ENCODE measurements around the gene TBC1D16. TPM values are rescaled to one million over a fixed set of nuclear protein-coding genes. Genes with fewer than 3 reads are reported as not detected.
A peak's percentile ranks its signal among the peaks of the same experiment; 100 is the strongest.

The TBC1D16 gene
- total RNA-seq, 2 donors from 2014 or later = 45.9 to 52.1 TPM

- H3K4me1 ChIP-seq (ENCODE audit: control insufficient read depth in 1 of 2, low read depth in 2 of 2) = peaks cover 33 to 60% of the 10 kb centered on the region in 2 donors
These were observed 4.8 kb downstream of the TBC1D16 start for GRCh38 chr17:80030730-80031410.

DNA sequence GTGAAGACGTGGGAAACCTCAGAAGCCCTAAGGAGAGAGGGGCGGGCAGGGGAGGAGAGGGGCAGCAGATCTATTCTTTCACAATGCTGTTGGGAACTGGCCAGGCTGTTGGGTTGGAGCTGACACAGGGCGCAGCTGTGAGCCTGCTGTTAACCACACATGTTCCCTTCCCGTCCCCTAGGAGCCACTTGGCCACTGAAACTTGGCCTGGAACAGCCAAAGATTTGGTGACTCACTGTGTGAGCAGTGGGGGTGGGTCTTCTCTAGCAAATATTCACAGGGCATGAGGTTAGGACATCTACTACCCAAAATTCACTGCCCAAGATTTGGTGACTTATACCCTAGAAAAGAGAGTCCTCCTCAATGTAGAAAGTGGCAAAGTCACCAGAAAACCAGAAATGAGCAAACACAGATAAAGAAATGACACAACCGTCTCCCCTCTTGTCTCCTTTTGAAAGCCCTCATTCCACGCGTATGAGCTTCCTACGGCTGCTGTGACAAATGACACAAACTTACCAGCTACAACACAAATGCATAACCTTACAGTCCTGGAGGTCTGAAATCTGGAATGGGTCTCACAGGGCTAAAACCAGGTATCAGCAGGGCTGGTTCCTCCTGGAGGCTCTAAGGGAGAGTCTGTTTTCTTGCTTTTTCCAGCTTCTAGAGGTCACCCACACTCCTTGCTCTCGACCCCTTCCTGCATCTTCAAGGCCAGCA lies 6.3 kb downstream of the TBC1D16 start:
- TF ChIP-seq, protein P1, sequence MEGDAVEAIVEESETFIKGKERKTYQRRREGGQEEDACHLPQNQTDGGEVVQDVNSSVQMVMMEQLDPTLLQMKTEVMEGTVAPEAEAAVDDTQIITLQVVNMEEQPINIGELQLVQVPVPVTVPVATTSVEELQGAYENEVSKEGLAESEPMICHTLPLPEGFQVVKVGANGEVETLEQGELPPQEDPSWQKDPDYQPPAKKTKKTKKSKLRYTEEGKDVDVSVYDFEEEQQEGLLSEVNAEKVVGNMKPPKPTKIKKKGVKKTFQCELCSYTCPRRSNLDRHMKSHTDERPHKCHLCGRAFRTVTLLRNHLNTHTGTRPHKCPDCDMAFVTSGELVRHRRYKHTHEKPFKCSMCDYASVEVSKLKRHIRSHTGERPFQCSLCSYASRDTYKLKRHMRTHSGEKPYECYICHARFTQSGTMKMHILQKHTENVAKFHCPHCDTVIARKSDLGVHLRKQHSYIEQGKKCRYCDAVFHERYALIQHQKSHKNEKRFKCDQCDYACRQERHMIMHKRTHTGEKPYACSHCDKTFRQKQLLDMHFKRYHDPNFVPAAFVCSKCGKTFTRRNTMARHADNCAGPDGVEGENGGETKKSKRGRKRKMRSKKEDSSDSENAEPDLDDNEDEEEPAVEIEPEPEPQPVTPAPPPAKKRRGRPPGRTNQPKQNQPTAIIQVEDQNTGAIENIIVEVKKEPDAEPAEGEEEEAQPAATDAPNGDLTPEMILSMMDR (IDR thresholded peaks at IDR 0.05) = no peak
- Histone ChIP-seq H3K36me3 (no peaks in the 10 kb centered on the region), H3K27ac (peak overlapping the region; percentile 66 to 73), H3K4me3 (peak overlapping the region; percentile 57), H3K27me3 (replicated peaks; ENCODE audit: insufficient read depth) (no peaks in the 10 kb centered on the region), H3K9me3 (no peaks in the 10 kb centered on the region), H3K4me1 (ENCODE audit: control insufficient read depth in 1 of 2, low read depth in 2 of 2) (peaks cover 33 to 56% of the 10 kb centered on the region in 2 donors)
- ATAC-seq (ENCODE audit: insufficient number of reproducible peaks, low FRiP score, low read depth) (peak; percentile 80), DNase-seq (ENCODE audit: low spot score) (peak; percentile 71)

More at GRCh38 chr17:80030730-80031410, 4.8 kb downstream of the TBC1D16 start:
- ATAC-seq (ENCODE audit: insufficient number of reproducible peaks, low FRiP score, low read depth) (no peak), DNase-seq (ENCODE audit: low spot score) (no peak)
- TF ChIP-seq, protein P1 (IDR thresholded peaks at IDR 0.05) = no peak
- no peak overlapping the region for H3K27ac ChIP-seq
- H3K4me3 ChIP-seq = no peak overlapping the region
- no peaks in the 10 kb centered on the region for H3K36me3 ChIP-seq
- no peaks in the 10 kb centered on the region for H3K27me3 ChIP-seq (replicated peaks; ENCODE audit: insufficient read depth)
- no peaks in the 10 kb centered on the region for H3K9me3 ChIP-seq

GRCh38 chr17:80028030-80028429 lies 7.6 kb downstream of the TBC1D16 start:
- no peak for DNase-seq (ENCODE audit: low spot score)
- Histone ChIP-seq H3K27me3 (replicated peaks; ENCODE audit: insufficient read depth) (no peaks in the 10 kb centered on the region), H3K27ac (peak overlapping the region; percentile 62 to 66), H3K4me3 (peak overlapping the region; percentile 57), H3K36me3 (no peaks in the 10 kb centered on the region), H3K4me1 (ENCODE audit: control insufficient read depth in 1 of 2, low read depth in 2 of 2) (peaks cover 33 to 62% of the 10 kb centered on the region in 2 donors), H3K9me3 (no peaks in the 10 kb centered on the region)
- no peak for ATAC-seq (ENCODE audit: insufficient number of reproducible peaks, low FRiP score, low read depth)
- TF ChIP-seq, protein P1 (IDR thresholded peaks at IDR 0.05) = no peak

DNA sequence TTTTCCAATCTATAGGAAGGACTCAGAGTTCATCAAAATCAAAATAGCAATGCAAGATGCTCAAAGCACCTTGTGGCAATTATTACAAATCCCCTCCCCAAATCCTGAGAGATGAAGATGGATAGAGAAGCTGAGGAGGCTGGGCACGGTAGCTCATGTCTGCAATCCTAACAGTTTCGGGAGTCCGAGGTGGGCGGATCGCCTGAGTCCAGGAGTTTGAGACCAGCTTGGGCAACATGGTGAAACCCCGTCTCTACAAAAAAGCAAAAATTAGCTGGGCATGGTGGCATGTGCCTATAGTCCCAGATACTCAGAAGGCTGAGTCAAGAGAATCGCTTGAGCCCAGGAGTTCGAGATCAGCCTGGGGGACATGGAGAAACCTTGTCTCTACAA lies 8.6 kb downstream of the TBC1D16 start:
- no peaks in the 10 kb centered on the region for H3K9me3 ChIP-seq
- no peaks in the 10 kb centered on the region for H3K27me3 ChIP-seq (replicated peaks; ENCODE audit: insufficient read depth)
- no peak for ATAC-seq (ENCODE audit: insufficient number of reproducible peaks, low FRiP score, low read depth)
- H3K4me1 ChIP-seq (ENCODE audit: control insufficient read depth in 1 of 2, low read depth in 2 of 2) = peaks cover 33 to 62% of the 10 kb centered on the region in 2 donors
- H3K4me3 ChIP-seq = no peak overlapping the region
- H3K27ac ChIP-seq = peak overlapping the region in 1 of 2 donors; percentile 19
- H3K36me3 ChIP-seq = no peaks in the 10 kb centered on the region
- no peak for DNase-seq (ENCODE audit: low spot score)
- TF ChIP-seq, protein P1 (IDR thresholded peaks at IDR 0.05) = no peak

GRCh38 chr17:80026359-80027042 lies 9.2 kb downstream of the TBC1D16 start:
- peak overlapping the region; percentile 19 to 23 for H3K27ac ChIP-seq
- peaks cover 33 to 62% of the 10 kb centered on the region in 2 donors for H3K4me1 ChIP-seq (ENCODE audit: control insufficient read depth in 1 of 2, low read depth in 2 of 2)
- DNase-seq (ENCODE audit: low spot score) = no peak

More at GRCh38 chr17:80026359-80027042, 9.2 kb downstream of the TBC1D16 start:
- Histone ChIP-seq H3K27me3 (replicated peaks; ENCODE audit: insufficient read depth) (no peaks in the 10 kb centered on the region), H3K4me3 (no peak overlapping the region), H3K9me3 (no peaks in the 10 kb centered on the region), H3K36me3 (no peaks in the 10 kb centered on the region)
- TF ChIP-seq, protein P1 (IDR thresholded peaks at IDR 0.05) = no peak
- no peak for ATAC-seq (ENCODE audit: insufficient number of reproducible peaks, low FRiP score, low read depth)

Measured in thoracic aorta (tissue), 2 donors.